CD4-positive, alpha-beta T cell (primary cell): ENCODE measurements around the gene MED27. TPM values are rescaled to one million over a fixed set of nuclear protein-coding genes. Genes with fewer than 3 reads are reported as not detected.

ENCODE experiments used
- ATAC-seq: fragments of 200-7000 bp; cut with Tn5 transposase; one replicate; pipeline ENCODE4 v1.10.0; 2022; ENCODE audit warnings: mild to moderate bottlenecking; ENCODE audit not compliant: poor library complexity
- CTCF ChIA-PET: fragments of 350-600 bp; sonication (Branson Sonifier 250); formaldehyde crosslinking; loops from one replicate; lab custom pipeline; 2021; ENCODE audit warnings: antibody characterized with exemption, inconsistent platforms; lab: Charles Lee
- POLR2A ChIA-PET: fragments of 350-600 bp; sonication (Branson Sonifier 250); formaldehyde crosslinking; loops from one replicate; lab custom pipeline; 2021; ENCODE audit warnings: antibody characterized with exemption, inconsistent platforms; lab: Charles Lee
- DNase-seq, 14 experiments: peaks; one replicate each; pipeline ENCODE4 v3.0.0-alpha.2; 2013 to 2020; ENCODE audit warnings: mixed read lengths in 2 of 14
- H3K27ac ChIP-seq, 2 donors: one replicate each; pipeline versions ENCODE4 v1.5.1 to v1.7.0; 2013; ENCODE audit warnings: low read length in 2 of 2, low read depth in 1 of 2, mild to moderate bottlenecking in 1 of 2
- H3K27me3 ChIP-seq, 2 experiments: 1 replicate in 1 of 2; 2 replicates in 1 of 2; pipeline versions ENCODE4 v1.6.1 to v1.7.0; 2013; ENCODE audit warnings: low read length in 2 of 2, control low read depth in 1 of 2, mild to moderate bottlenecking in 1 of 2, moderate library complexity in 1 of 2; ENCODE audit not compliant: insufficient read depth in 2 of 2, control insufficient read depth in 1 of 2
- H3K36me3 ChIP-seq: one replicate; pipeline ENCODE4 v1.6.1; 2013; ENCODE audit warnings: low read length, control low read depth; ENCODE audit not compliant: insufficient read depth
- H3K4me1 ChIP-seq: one replicate; pipeline ENCODE4 v1.6.1; 2013; ENCODE audit warnings: low read length, control low read depth; ENCODE audit not compliant: insufficient read depth
- H3K4me3 ChIP-seq: one replicate; pipeline ENCODE4 v1.5.1; 2013; ENCODE audit warnings: mild to moderate bottlenecking, low read length, moderate library complexity
- H3K9me3 ChIP-seq, 2 experiments: 1 replicate in 1 of 2; 2 replicates in 1 of 2; pipeline versions ENCODE4 v1.6.1 to v1.7.0; 2013; ENCODE audit warnings: low read length in 2 of 2, mild to moderate bottlenecking in 2 of 2, control low read depth in 1 of 2, moderate library complexity in 1 of 2; ENCODE audit not compliant: control insufficient read depth in 1 of 2, insufficient read depth in 1 of 2
- H3K27ac Mint-ChIP-seq: one replicate; pipeline ENCODE4 v1.8.0; 2020; ENCODE audit warnings: mixed read lengths
- H3K27me3 Mint-ChIP-seq: one replicate; pipeline ENCODE4 v1.8.0; 2021; ENCODE audit warnings: mixed read lengths
- H3K36me3 Mint-ChIP-seq: one replicate; pipeline ENCODE4 v1.8.0; 2021; ENCODE audit warnings: low read depth, mixed read lengths
- H3K4me1 Mint-ChIP-seq: one replicate; pipeline ENCODE4 v1.8.0; 2021; ENCODE audit warnings: low read depth, mixed read lengths
- H3K4me3 Mint-ChIP-seq: one replicate; pipeline ENCODE4 v1.8.0; 2020; ENCODE audit warnings: mild to moderate bottlenecking, mixed read lengths
- H3K9me3 Mint-ChIP-seq: one replicate; pipeline ENCODE4 v1.8.0; 2020; ENCODE audit warnings: mixed read lengths
- intact Hi-C, 2 experiments: fragments of 100-400 bp; cut with DNase I in 1 of 2; cut with micrococcal nuclease in 1 of 2; formaldehyde crosslinking; loops; one replicate each; pipeline versions ENCODE4 v1.15.1 to v1.9.0; 2023 to 2025; cut with DNase I, micrococcal nuclease
- total RNA-seq, 174 experiments: library from RNA in 2 of 174; stranded (reverse) in 2 of 174; gene quantifications; one replicate each; pipeline ENCODE4 v1.2.3 and lab custom pipeline; 2021 to 2026
- TF ChIP-seq, protein P1 (sequence below): fragments of 200-600 bp; IDR thresholded peaks from one replicate; pipeline ENCODE4 v1.8.0; 2022; ENCODE audit warnings: antibody characterized with exemption, mild to moderate bottlenecking

The MED27 gene
- total RNA-seq, 2 experiments from 2014 or later, result 15.0 to 17.4 TPM

GRCh38 chr9:131946180-131946579 is 133.5 kb downstream of the MED27 start:
- ATAC-seq (no peak), DNase-seq (no peak)
- no peak overlapping the region for H3K4me3 Mint-ChIP-seq
- no peaks in the 10 kb centered on the region for H3K9me3 Mint-ChIP-seq
- H3K36me3 ChIP-seq, result peaks cover 4% of the 10 kb centered on the region
- ChIA-PET CTCF (no interaction called here), POLR2A (no interaction called here)
- intact Hi-C loops, result no loop called here
- TF ChIP-seq, protein P1, sequence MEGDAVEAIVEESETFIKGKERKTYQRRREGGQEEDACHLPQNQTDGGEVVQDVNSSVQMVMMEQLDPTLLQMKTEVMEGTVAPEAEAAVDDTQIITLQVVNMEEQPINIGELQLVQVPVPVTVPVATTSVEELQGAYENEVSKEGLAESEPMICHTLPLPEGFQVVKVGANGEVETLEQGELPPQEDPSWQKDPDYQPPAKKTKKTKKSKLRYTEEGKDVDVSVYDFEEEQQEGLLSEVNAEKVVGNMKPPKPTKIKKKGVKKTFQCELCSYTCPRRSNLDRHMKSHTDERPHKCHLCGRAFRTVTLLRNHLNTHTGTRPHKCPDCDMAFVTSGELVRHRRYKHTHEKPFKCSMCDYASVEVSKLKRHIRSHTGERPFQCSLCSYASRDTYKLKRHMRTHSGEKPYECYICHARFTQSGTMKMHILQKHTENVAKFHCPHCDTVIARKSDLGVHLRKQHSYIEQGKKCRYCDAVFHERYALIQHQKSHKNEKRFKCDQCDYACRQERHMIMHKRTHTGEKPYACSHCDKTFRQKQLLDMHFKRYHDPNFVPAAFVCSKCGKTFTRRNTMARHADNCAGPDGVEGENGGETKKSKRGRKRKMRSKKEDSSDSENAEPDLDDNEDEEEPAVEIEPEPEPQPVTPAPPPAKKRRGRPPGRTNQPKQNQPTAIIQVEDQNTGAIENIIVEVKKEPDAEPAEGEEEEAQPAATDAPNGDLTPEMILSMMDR, result no peak
- no peaks in the 10 kb centered on the region for H3K9me3 ChIP-seq
- no peak overlapping the region for H3K27ac Mint-ChIP-seq
- H3K27me3 Mint-ChIP-seq, result no peaks in the 10 kb centered on the region
- H3K27ac ChIP-seq, result no peak overlapping the region
- no peak overlapping the region for H3K4me3 ChIP-seq
- no peaks in the 10 kb centered on the region for H3K27me3 ChIP-seq
- H3K4me1 Mint-ChIP-seq, result no peaks in the 10 kb centered on the region
- H3K36me3 Mint-ChIP-seq, result peaks cover 25% of the 10 kb centered on the region
- no peaks in the 10 kb centered on the region for H3K4me1 ChIP-seq

DNA sequence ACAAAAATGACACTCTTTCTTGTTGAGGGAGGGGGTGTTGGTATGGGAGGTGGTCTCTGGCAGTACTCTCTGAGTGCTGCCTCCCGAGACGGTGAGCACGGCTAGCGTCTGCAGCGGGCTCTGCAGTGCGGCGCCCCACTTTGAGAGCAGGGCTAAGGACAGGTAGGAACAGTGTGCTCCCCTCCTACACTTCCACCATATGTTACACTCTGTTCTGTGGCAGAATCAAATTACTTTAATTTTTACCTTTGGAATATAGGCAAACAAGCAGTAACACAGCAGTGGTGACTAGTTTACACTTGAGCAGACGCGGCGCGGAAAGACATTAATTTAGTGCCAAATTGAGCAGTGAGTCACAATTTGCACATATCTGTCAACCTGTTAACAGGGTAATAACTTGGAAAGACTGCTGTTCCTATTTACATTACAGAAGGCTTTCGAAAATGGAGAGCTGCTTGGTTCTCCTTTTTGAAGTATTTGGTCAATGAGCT is 136.3 kb downstream of the MED27 start:
- TF ChIP-seq, protein P1, result no peak
- H3K36me3 Mint-ChIP-seq, result peaks cover 23% of the 10 kb centered on the region
- intact Hi-C loops, result no loop called here
- no peak overlapping the region for H3K27ac Mint-ChIP-seq
- H3K4me3 Mint-ChIP-seq, result no peak overlapping the region
- Histone ChIP-seq H3K4me3 (no peak overlapping the region), H3K27me3 (no peaks in the 10 kb centered on the region), H3K36me3 (peaks cover 13% of the 10 kb centered on the region), H3K9me3 (no peaks in the 10 kb centered on the region), H3K4me1 (no peaks in the 10 kb centered on the region), H3K27ac (no peak overlapping the region)
- ATAC-seq (no peak), DNase-seq (no peak)
- ChIA-PET POLR2A (no interaction called here), CTCF (no interaction called here)
- no peaks in the 10 kb centered on the region for H3K4me1 Mint-ChIP-seq
- no peaks in the 10 kb centered on the region for H3K9me3 Mint-ChIP-seq
- no peaks in the 10 kb centered on the region for H3K27me3 Mint-ChIP-seq

- ATAC-seq (no peak), DNase-seq (no peak)
- intact Hi-C loops, result no loop called here
- no peak overlapping the region for H3K27ac ChIP-seq
- no peak overlapping the region for H3K27ac Mint-ChIP-seq
- H3K4me3 Mint-ChIP-seq, result no peak overlapping the region
- TF ChIP-seq, protein P1, result no peak
- H3K4me1 ChIP-seq, result no peaks in the 10 kb centered on the region
- no peaks in the 10 kb centered on the region for H3K9me3 ChIP-seq
- no peak overlapping the region for H3K4me3 ChIP-seq
- H3K36me3 Mint-ChIP-seq, result peaks cover 35% of the 10 kb centered on the region
- H3K9me3 Mint-ChIP-seq, result no peaks in the 10 kb centered on the region
- ChIA-PET POLR2A (no interaction called here), CTCF (no interaction called here)
- no peaks in the 10 kb centered on the region for H3K27me3 Mint-ChIP-seq
- no peaks in the 10 kb centered on the region for H3K4me1 Mint-ChIP-seq
- no peaks in the 10 kb centered on the region for H3K27me3 ChIP-seq
- peaks cover 23% of the 10 kb centered on the region for H3K36me3 ChIP-seq
Observed at GRCh38 chr9:131942146-131942720, 137.4 kb downstream of the MED27 start.
